Hepatocyte (in vitro differentiated cells): ENCODE data around the gene ASMT. TPM values are rescaled to one million over a fixed set of nuclear protein-coding genes. Genes with fewer than 3 reads are reported as not detected.
"Not testable (repeated sequence)": the region's sequence is repeated elsewhere in the genome, so short reads cannot be mapped to it uniquely, and the experiment has no call there.

ENCODE experiments used
- DNase-seq: peaks from one replicate; pipeline ENCODE4 v3.0.0-alpha.2; 2016; ENCODE audit warnings: low spot score
- H2AFZ ChIP-seq: fragments of 200-600 bp; sonication (generic); 2 replicates; pipeline ENCODE4 v1.6.0; 2016; ENCODE audit warnings: antibody characterized with exemption, mild to moderate bottlenecking
- H3K27ac ChIP-seq: fragments of 200-600 bp; sonication (generic); 2 replicates; pipeline ENCODE4 v1.5.1; 2016; ENCODE audit warnings: mild to moderate bottlenecking
- H3K27me3 ChIP-seq: fragments of 200-600 bp; sonication (generic); 2 replicates; pipeline ENCODE4 v1.6.1; 2016
- H3K36me3 ChIP-seq: fragments of 200-600 bp; sonication (generic); replicated peaks from 2 replicates; pipeline ENCODE4 v1.5.1; 2016; ENCODE audit warnings: low read depth; ENCODE audit not compliant: insufficient read depth
- H3K4me1 ChIP-seq: fragments of 200-600 bp; sonication (generic); 2 replicates; pipeline ENCODE4 v1.5.1; 2016; ENCODE audit warnings: mild to moderate bottlenecking, moderate library complexity; ENCODE audit not compliant: insufficient read depth
- H3K4me2 ChIP-seq: fragments of 200-600 bp; sonication (generic); 2 replicates; pipeline ENCODE4 v1.6.0; 2016
- H3K4me3 ChIP-seq: fragments of 200-600 bp; sonication (generic); 2 replicates; pipeline ENCODE4 v1.5.1; 2016; ENCODE audit warnings: mild to moderate bottlenecking
- H3K79me2 ChIP-seq: fragments of 200-600 bp; sonication (generic); 2 replicates; pipeline ENCODE4 v1.6.0; 2017; ENCODE audit warnings: mild to moderate bottlenecking
- H3K9me2 ChIP-seq: fragments of 200-600 bp; sonication (generic); replicated peaks from 2 replicates; pipeline ENCODE4 v1.6.0; 2017; ENCODE audit warnings: mild to moderate bottlenecking; ENCODE audit not compliant: insufficient read depth
- H3K9me3 ChIP-seq: fragments of 200-600 bp; sonication (generic); 2 replicates; pipeline ENCODE4 v1.5.1; 2016; ENCODE audit warnings: low read depth, mild to moderate bottlenecking
- H4K20me1 ChIP-seq: fragments of 200-600 bp; sonication (generic); 2 replicates; pipeline ENCODE4 v1.6.0; 2016; ENCODE audit warnings: mild to moderate bottlenecking; ENCODE audit not compliant: insufficient read depth, poor library complexity, severe bottlenecking
- CTCF ChIP-seq: fragments of 200-600 bp; sonication (generic); IDR thresholded peaks from 2 replicates; pipeline ENCODE4 v1.5.1; 2016; ENCODE audit warnings: antibody characterized with exemption, mild to moderate bottlenecking; ENCODE audit not compliant: poor library complexity
- EZH2 ChIP-seq: fragments of 200-600 bp; sonication (generic); IDR thresholded peaks from 2 replicates; pipeline ENCODE4 v1.6.1; 2016; ENCODE audit warnings: antibody characterized with exemption, mild to moderate bottlenecking, borderline replicate concordance
- EZH2phosphoT487 ChIP-seq: fragments of 200-600 bp; sonication (generic); IDR thresholded peaks from one replicate; pipeline ENCODE4 v1.6.1; 2018; ENCODE audit warnings: antibody characterized with exemption, mild to moderate bottlenecking, low read depth, moderate library complexity; ENCODE audit not compliant: unreplicated experiment, severe bottlenecking
- WGBS: methylation state at CpG from one replicate; pipeline ENCODE4 v1.1.6; 2016; ENCODE audit warnings: low lambda C conversion rate; ENCODE audit errors: missing lambda C conversion rate; 5-methylcytosine and 5-hydroxymethylcytosine counted together
- polyA plus RNA-seq: library from polyadenylated mRNA; unstranded; fragments of >200 nt; fragmentation: Nextera tagmentation; extraction: Ambion mirVana; gene quantifications from 2 replicates; pipeline ENCODE4 v1.2.1, GENCODE V29; 2016
- total RNA-seq: library from RNA; depleted of rRNA; stranded (reverse); fragments of >200 nt; gene quantifications from 2 replicates; pipeline ENCODE4 v1.2.3, GENCODE V29; 2014

ASMT gene
- total and polyA plus RNA-seq, 2 experiments from 2014 or later = not detected

GRCh38 chrX:1646009-1646408, 31.1 kb downstream of the ASMT start:
- Histone ChIP-seq H3K36me3 (no peaks in the 10 kb centered on the region), H2AFZ (no peak overlapping the region), H3K9me3 (no peaks in the 10 kb centered on the region), H3K4me3 (no peak overlapping the region), H3K27me3 (no peaks in the 10 kb centered on the region), H4K20me1 (no peaks in the 10 kb centered on the region), H3K4me1 (no peaks in the 10 kb centered on the region), H3K27ac (no peak overlapping the region), H3K79me2 (no peaks in the 10 kb centered on the region), H3K9me2 (no peaks in the 10 kb centered on the region), H3K4me2 (no peak overlapping the region)
- TF ChIP-seq EZH2phosphoT487 (no peak), CTCF (no peak), EZH2 (no peak)
- no peak for DNase-seq

- no peak overlapping the region for H3K4me3 ChIP-seq
- H3K9me3 ChIP-seq = no peaks in the 10 kb centered on the region
- no peak for DNase-seq
- H2AFZ ChIP-seq = no peak overlapping the region
- H3K79me2 ChIP-seq = no peaks in the 10 kb centered on the region
- WGBS = 13% methylated on average over 6 of the region's 8 CpGs
- H3K27me3 ChIP-seq = no peaks in the 10 kb centered on the region
- no peaks in the 10 kb centered on the region for H3K36me3 ChIP-seq
- H3K27ac ChIP-seq = no peak overlapping the region
- H3K9me2 ChIP-seq = no peaks in the 10 kb centered on the region
- H3K4me2 ChIP-seq = peak overlapping the region; percentile 63
- TF ChIP-seq EZH2phosphoT487 (no peak), CTCF (no peak), EZH2 (no peak)
- H3K4me1 ChIP-seq = no peaks in the 10 kb centered on the region
- no peaks in the 10 kb centered on the region for H4K20me1 ChIP-seq
These were observed 34.8 kb downstream of the ASMT start for GRCh38 chrX:1649621-1650020.

- TF ChIP-seq CTCF = peak; percentile 65
- H3K9me2 ChIP-seq, H3K9me3 ChIP-seq, H3K27me3 ChIP-seq, H3K36me3 ChIP-seq, H3K27ac ChIP-seq, H3K4me2 ChIP-seq, H3K4me3 ChIP-seq, H3K79me2 ChIP-seq, H3K4me1 ChIP-seq, H2AFZ ChIP-seq, H4K20me1 ChIP-seq: not testable (repeated sequence)
- 71% methylated on average over 25 of the region's 25 CpGs for WGBS
- DNase-seq = peak; percentile 69
These were observed 37.4 kb downstream of the ASMT start for GRCh38 chrX:1652011-1652811.

GRCh38 chrX:1656379-1656778, 41.5 kb downstream of the ASMT start:
- Histone ChIP-seq H4K20me1 (no peaks in the 10 kb centered on the region), H3K4me3 (no peak overlapping the region), H3K36me3 (no peaks in the 10 kb centered on the region), H3K9me3 (no peaks in the 10 kb centered on the region), H3K27me3 (no peaks in the 10 kb centered on the region), H3K9me2 (no peaks in the 10 kb centered on the region), H2AFZ (no peak overlapping the region), H3K4me2 (no peak overlapping the region), H3K4me1 (no peaks in the 10 kb centered on the region), H3K27ac (no peak overlapping the region), H3K79me2 (no peaks in the 10 kb centered on the region)
- no peak for DNase-seq
- TF ChIP-seq EZH2 = no peak
- no peak for TF ChIP-seq EZH2phosphoT487
- no peak for TF ChIP-seq CTCF
- 87% methylated on average over 13 of the region's 14 CpGs for WGBS
